Measurements from ENCODE around the gene HEYL. TPM values are rescaled to one million over a fixed set of nuclear protein-coding genes. Genes with fewer than 3 reads are reported as not detected.

Gene HEYL
- 0.10 TPM in 1 of 2 replicates, not detected in the other for total RNA-seq

GRCh38 chr1:39639305-39640130, at the start of gene HEYL:
TSS of gene HEYL (minus strand) at chr1:39639643. CDS start at chr1:39639625, 18 bp downstream.
- no peak for DNase-seq (ENCODE audit: low read depth)

GRCh38 chr1:39689214-39689613, 49.8 kb upstream of the HEYL start:
- DNase-seq (ENCODE audit: low read depth): no peak

- DNase-seq (ENCODE audit: low read depth): peak; percentile 70
Observed at GRCh38 chr1:39688706-39689105, 49.3 kb upstream of the HEYL start.

GRCh38 chr1:39687243-39687642, 47.8 kb upstream of the HEYL start:
- DNase-seq (ENCODE audit: low read depth): no peak

GRCh38 chr1:39685071-39685470, 45.6 kb upstream of the HEYL start:
- no peak for DNase-seq (ENCODE audit: low read depth)

- DNase-seq (ENCODE audit: low read depth): no peak
Observed at GRCh38 chr1:39684313-39684664, 44.8 kb upstream of the HEYL start.

GRCh38 chr1:39683591-39684312, 44.3 kb upstream of the HEYL start:
- DNase-seq (ENCODE audit: low read depth): no peak

- no peak for DNase-seq (ENCODE audit: low read depth)
Observed at GRCh38 chr1:39681999-39682398, 42.6 kb upstream of the HEYL start.

GRCh38 chr1:39681294-39681693, 41.9 kb upstream of the HEYL start:
- DNase-seq (ENCODE audit: low read depth): no peak

- DNase-seq (ENCODE audit: low read depth): no peak
Observed at GRCh38 chr1:39680751-39681150, 41.3 kb upstream of the HEYL start.

GRCh38 chr1:39679821-39680220, 40.4 kb upstream of the HEYL start:
- DNase-seq (ENCODE audit: low read depth): no peak

GRCh38 chr1:39678889-39679288, 39.4 kb upstream of the HEYL start:
- no peak for DNase-seq (ENCODE audit: low read depth)

GRCh38 chr1:39677645-39678044, 38.2 kb upstream of the HEYL start:
- no peak for DNase-seq (ENCODE audit: low read depth)

GRCh38 chr1:39676948-39677548, 37.6 kb upstream of the HEYL start:
- peak; percentile 76 for DNase-seq (ENCODE audit: low read depth)

GRCh38 chr1:39675220-39675619, 35.8 kb upstream of the HEYL start:
- peak; percentile 80 for DNase-seq (ENCODE audit: low read depth)

- DNase-seq (ENCODE audit: low read depth): no peak
Observed at GRCh38 chr1:39673215-39673614, 33.8 kb upstream of the HEYL start.

GRCh38 chr1:39672551-39672947, 33.1 kb upstream of the HEYL start:
- DNase-seq (ENCODE audit: low read depth): no peak

- DNase-seq (ENCODE audit: low read depth): no peak
Observed at GRCh38 chr1:39671793-39672550, 32.5 kb upstream of the HEYL start, which contains the start of gene NT5C1A. TSS of gene NT5C1A (minus strand) at chr1:39672107. CDS start at chr1:39672038, 69 bp downstream.

GRCh38 chr1:39671433-39671792, 32.0 kb upstream of the HEYL start:
- DNase-seq (ENCODE audit: low read depth): no peak

GRCh38 chr1:39670689-39671088, 31.2 kb upstream of the HEYL start:
- DNase-seq (ENCODE audit: low read depth): no peak

- DNase-seq (ENCODE audit: low read depth): no peak
Observed at GRCh38 chr1:39668894-39669293, 29.5 kb upstream of the HEYL start.

- no peak for DNase-seq (ENCODE audit: low read depth)
Observed at GRCh38 chr1:39668111-39668510, 28.7 kb upstream of the HEYL start.
